Transverse colon (tissue), 4 donors: Measurements from ENCODE around the gene VPS51. TPM values are rescaled to one million over a fixed set of nuclear protein-coding genes. Genes with fewer than 3 reads are reported as not detected.

Experiments used
- DNase-seq: peaks from one replicate; pipeline ENCODE4 v3.0.0-alpha.2; 2019
- H3K27ac ChIP-seq, 4 donors: fragments of 200-600 bp; sonication (generic); 2 replicates each; pipeline ENCODE4 v1.5.1; 2016 to 2018; ENCODE audit warnings: inconsistent platforms in 4 of 4
- H3K27me3 ChIP-seq: fragments of 200-600 bp; sonication (generic); 2 replicates; pipeline ENCODE4 v1.5.1; 2017; ENCODE audit warnings: inconsistent platforms
- H3K36me3 ChIP-seq, 4 donors: fragments of 200-600 bp; sonication (generic); 2 replicates each; pipeline ENCODE4 v1.5.1; 2017 to 2019; ENCODE audit warnings: inconsistent platforms in 4 of 4
- H3K4me1 ChIP-seq, 4 donors: fragments of 200-600 bp; sonication (generic); 2 replicates each; pipeline ENCODE4 v1.5.1; 2017 to 2020; ENCODE audit warnings: inconsistent platforms in 4 of 4
- H3K4me3 ChIP-seq, 4 donors: fragments of 200-600 bp; sonication (generic); 1 replicate in 1 of 4; 2 replicates in 3 of 4; pipeline versions ENCODE4 v1.5.1 to v1.6.1; 2017 to 2019; ENCODE audit warnings: inconsistent platforms in 4 of 4
- H3K9me3 ChIP-seq, 2 donors: fragments of 200-600 bp; sonication (generic); 2 replicates each; pipeline ENCODE4 v1.5.1; 2017 to 2019; ENCODE audit warnings: inconsistent platforms in 2 of 2
- EP300 ChIP-seq: sonication (generic); formaldehyde crosslinking; IDR thresholded peaks from one replicate; pipeline ENCODE4 v1.6.1; 2017; ENCODE audit warnings: antibody characterized with exemption, low read depth
- POLR2A ChIP-seq: fragments of 450-650 bp; IDR thresholded peaks from one replicate; pipeline ENCODE4 v1.6.1; 2016; ENCODE audit warnings: antibody characterized with exemption, mild to moderate bottlenecking, moderate library complexity
- POLR2AphosphoS5 ChIP-seq, 3 donors: sonication (generic); formaldehyde crosslinking; IDR thresholded peaks; one replicate each; pipeline ENCODE4 v1.6.1; 2016; ENCODE audit warnings: antibody characterized with exemption in 3 of 3
- WGBS, 2 donors: methylation state at CpG; one replicate each; pipeline ENCODE4 v1.1.5; 2018; ENCODE audit warnings: low coverage in 1 of 2; 5-methylcytosine and 5-hydroxymethylcytosine counted together
- in situ Hi-C, 4 donors: fragments of 200-750 bp; cut with MboI; loops; one replicate each; pipeline versions ENCODE4 v1.15.0 to v1.15.1; 2017; ENCODE audit warnings: low sequenced_read_pairs in 3 of 4, low pct_ligation_motif_present in 1 of 4, low pct_unique_long_range_greater_than_20kb in 1 of 4
- intact Hi-C: fragments of 100-400 bp; cut with DNase I; formaldehyde crosslinking; loops from one replicate; pipeline ENCODE4 v1.15.1; 2023; ENCODE audit warnings: low total_unique reads
- total RNA-seq, 4 donors: library from RNA; depleted of rRNA; stranded (reverse); fragments of >200 nt; gene quantifications; one replicate each; pipeline ENCODE4 v1.1.0, GENCODE V29; 2016
- TF ChIP-seq, protein P1 (sequence below), 5 experiments: fragments of 200-600 bp in 3 of 5; fragments of 450-650 bp in 2 of 5; sonication (generic) in 3 of 5; IDR thresholded peaks; 1 replicate in 2 of 5; 2 replicates in 3 of 5; pipeline ENCODE4 v1.5.1; 2016 to 2017; ENCODE audit warnings: antibody characterized with exemption in 5 of 5, inconsistent platforms in 3 of 5, mild to moderate bottlenecking in 2 of 5, moderate library complexity in 1 of 5

VPS51 gene
- total RNA-seq, 4 donors from 2014 or later: 252 to 560 (median 437) TPM

DNA sequence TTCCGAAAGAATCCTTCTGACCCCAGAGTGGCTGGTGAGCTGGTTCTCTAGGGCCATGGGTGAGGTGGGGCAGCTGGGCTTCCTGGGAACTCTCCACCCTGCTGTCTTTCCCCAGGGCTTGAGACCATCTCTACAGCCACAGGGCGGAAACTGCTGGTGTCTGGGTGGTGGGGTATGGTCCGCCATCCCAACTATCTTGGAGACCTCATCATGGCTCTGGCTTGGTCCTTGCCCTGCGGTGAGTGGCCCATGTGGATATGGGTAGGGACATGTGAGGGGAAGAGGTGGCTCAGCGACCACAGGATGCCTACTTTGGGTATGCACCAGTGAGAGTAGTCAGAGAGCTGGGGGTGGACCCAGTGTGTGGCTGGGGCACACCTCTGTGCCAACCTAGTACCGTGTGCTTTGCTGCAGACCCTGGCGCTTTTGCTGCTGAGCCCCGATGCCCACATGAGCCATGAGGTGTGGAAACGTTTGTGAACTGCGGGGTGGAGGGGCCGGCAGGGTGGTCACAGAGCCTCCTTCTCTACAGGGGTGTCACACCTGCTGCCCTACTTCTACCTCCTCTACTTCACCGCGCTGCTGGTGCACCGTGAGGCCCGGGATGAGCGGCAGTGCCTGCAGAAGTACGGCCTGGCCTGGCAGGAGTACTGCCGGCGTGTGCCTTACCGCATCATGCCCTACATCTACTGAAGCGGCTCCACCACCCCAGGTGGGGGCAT lies 19.5 kb downstream of the VPS51 start:
- Histone ChIP-seq H3K9me3 (no peaks in the 10 kb centered on the region), H3K4me3 (no peak overlapping the region), H3K4me1 (peaks cover 20 to 55% (median 34%) of the 10 kb centered on the region in 4 donors), H3K36me3 (peaks cover 0 to 19% (median 3%) of the 10 kb centered on the region in 4 donors), H3K27ac (no peak overlapping the region), H3K27me3 (no peaks in the 10 kb centered on the region)
- in situ Hi-C loops (no loop called here), intact Hi-C loops (loop anchor here (5.0 kb wide), 1 partner anchor 88 kb away; the partner anchor contains the start of gene SNX15)
- no peak for DNase-seq
- WGBS, 2 donors: 99% methylated on average over 18 of the region's 21 CpGs; no CpG with 5 or more reads in 1 of the 2 donors
- TF ChIP-seq, protein P1, sequence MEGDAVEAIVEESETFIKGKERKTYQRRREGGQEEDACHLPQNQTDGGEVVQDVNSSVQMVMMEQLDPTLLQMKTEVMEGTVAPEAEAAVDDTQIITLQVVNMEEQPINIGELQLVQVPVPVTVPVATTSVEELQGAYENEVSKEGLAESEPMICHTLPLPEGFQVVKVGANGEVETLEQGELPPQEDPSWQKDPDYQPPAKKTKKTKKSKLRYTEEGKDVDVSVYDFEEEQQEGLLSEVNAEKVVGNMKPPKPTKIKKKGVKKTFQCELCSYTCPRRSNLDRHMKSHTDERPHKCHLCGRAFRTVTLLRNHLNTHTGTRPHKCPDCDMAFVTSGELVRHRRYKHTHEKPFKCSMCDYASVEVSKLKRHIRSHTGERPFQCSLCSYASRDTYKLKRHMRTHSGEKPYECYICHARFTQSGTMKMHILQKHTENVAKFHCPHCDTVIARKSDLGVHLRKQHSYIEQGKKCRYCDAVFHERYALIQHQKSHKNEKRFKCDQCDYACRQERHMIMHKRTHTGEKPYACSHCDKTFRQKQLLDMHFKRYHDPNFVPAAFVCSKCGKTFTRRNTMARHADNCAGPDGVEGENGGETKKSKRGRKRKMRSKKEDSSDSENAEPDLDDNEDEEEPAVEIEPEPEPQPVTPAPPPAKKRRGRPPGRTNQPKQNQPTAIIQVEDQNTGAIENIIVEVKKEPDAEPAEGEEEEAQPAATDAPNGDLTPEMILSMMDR (IDR thresholded peaks at IDR 0.05): no peak
- TF ChIP-seq POLR2AphosphoS5 (IDR thresholded peaks at IDR 0.05): no peak
- no peak for TF ChIP-seq EP300
- TF ChIP-seq POLR2A: no peak

DNA sequence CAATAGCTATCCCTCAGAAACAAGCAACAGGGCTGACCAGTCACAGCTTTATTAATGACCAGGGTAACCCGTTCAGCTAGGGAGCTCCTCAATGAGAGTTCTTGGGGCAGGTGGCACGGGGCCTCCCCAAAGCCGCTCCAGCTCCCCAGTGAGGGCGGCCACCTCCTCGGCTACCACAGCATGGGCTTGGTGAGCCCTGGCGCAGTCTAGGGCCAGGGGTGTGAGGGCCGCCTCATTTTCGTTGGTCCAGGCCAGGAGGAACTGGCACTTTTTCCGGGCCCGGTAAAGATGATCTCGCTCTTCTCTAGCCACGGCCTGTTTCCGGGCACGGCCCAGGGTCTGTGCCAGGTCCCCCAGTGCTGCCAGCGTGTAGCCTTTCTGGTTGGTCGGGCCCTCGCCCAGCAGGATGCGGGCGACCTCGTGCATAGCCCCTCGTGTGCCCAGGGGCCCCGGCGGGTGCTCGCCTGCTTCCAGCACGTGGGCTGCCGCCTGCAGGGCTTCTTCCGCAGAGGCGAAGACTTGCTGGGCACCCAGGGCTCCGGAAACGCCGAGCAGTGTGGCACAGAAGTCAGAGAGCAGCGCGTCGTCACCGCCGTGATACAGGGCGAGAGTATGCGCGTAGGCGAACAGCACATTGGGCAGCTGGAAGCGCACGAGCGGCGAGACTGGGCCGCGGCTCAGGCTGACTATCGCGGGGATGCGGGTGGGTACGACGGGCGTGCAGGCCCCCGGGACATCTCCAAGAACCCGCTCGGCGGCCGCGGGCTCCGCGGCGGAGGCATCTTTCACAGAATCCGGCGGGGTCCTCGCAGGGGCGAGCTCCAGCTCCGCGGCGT lies 20.6 kb downstream of the VPS51 start:
- in situ Hi-C loops (no loop called here), intact Hi-C loops (loop anchor here (5.0 kb wide), 1 partner anchor 89 kb away; the partner anchor contains the start of gene SNX15)
- Histone ChIP-seq H3K4me1 (peaks cover 26 to 55% (median 41%) of the 10 kb centered on the region in 4 donors), H3K36me3 (peaks cover 0 to 21% (median 5%) of the 10 kb centered on the region in 4 donors), H3K4me3 (peak overlapping the region; percentile 61 to 86 (median 81)), H3K27me3 (no peaks in the 10 kb centered on the region), H3K27ac (peak overlapping the region; percentile 86 to 94 (median 92)), H3K9me3 (no peaks in the 10 kb centered on the region)
- TF ChIP-seq POLR2AphosphoS5 (IDR thresholded peaks at IDR 0.05) (peak in 1 of 3 donors; percentile 19), POLR2A (no peak)
- WGBS, 2 donors: 19% methylated on average over 49 of the region's 68 CpGs; no CpG with 5 or more reads in 1 of the 2 donors
- no peak for DNase-seq

DNA sequence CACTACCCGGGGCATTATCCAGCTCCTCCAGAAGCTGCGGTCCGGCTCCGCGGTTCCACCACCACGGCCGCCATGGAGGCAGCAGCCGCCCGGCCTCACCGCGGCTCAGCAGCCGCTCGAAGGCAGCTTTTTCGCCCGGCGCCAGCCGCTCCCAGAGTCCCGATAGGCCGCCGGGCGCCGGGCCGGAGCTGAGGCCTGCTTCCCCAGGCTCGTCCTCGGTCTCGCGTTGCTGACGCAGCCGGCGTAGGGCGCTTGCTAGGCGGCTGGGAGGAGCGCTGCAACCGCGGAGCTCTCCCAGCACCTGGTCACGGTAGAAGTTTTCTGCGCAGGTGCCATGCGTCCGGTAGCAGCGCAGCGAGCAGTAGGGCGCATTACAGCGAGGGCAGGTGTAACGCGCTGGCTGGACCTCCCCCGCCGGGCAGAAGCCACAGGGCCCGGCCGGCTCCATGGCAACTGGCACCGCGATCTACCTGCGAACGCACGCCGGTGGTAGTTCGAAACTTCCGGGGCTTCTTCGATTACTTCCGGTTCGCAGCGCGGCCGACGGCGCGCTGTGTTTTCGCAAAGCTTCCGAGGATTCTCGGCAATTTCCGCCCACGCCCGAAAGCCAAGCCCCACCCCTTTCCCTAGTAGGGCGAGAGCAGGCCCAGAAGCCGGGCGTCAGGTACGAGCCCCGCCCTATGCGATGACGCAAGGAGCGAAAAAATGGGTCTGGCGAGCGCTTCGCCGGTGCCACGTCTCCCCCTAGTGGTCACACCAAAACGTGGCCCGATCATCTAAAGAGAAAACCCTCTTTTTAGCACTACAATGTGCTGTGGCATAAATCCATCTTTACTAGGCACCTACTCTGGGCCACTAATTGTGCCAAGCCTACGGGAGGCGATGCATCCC lies 21.4 kb downstream of the VPS51 start, which contains the start of gene ZNHIT2:
TSS of gene ZNHIT2 (minus strand) at position 496 of the 891 bp plus-strand sequence. CDS start at position 448, 48 bp downstream.
- in situ Hi-C loops: no loop called here
- Histone ChIP-seq H3K27ac (peak within 1 kb of the TSS; percentile 86 to 94 (median 92)), H3K4me3 (peak within 1 kb of the TSS; percentile 61 to 86 (median 81)), H3K36me3 (peaks cover 0 to 21% (median 5%) of the 10 kb centered on the region in 4 donors), H3K27me3 (no peaks in the 10 kb centered on the region), H3K9me3 (no peaks in the 10 kb centered on the region), H3K4me1 (peaks cover 26 to 48% (median 34%) of the 10 kb centered on the region in 4 donors)
- TF ChIP-seq EP300: no peak
- TF ChIP-seq, protein P1 (IDR thresholded peaks at IDR 0.05): peak; percentile 86 to 99 (median 94)
- peak; percentile 73 for TF ChIP-seq POLR2A
- peak; percentile 67 to 88 (median 88) for TF ChIP-seq POLR2AphosphoS5 (IDR thresholded peaks at IDR 0.05)
- WGBS, 2 donors: 0 to 1% methylated on average over 2 to 38 of the region's 89 CpGs
- intact Hi-C loops: loop anchor here (5.0 kb wide), 1 partner anchor 90 kb away; the partner anchor contains the start of gene SNX15
- peak; percentile 100 for DNase-seq
